GM21447 (cell line): ENCODE measurements around the gene WDPCP.
"Not testable (repeated sequence)": the region's sequence is repeated elsewhere in the genome, so short reads cannot be mapped to it uniquely, and the experiment has no call there.

Experiments used
- ATAC-seq: cut with Tn5 transposase; IDR thresholded peaks from one replicate; pipeline ENCODE4 v1.9.1; 2021; ENCODE audit not compliant: unreplicated experiment

Gene WDPCP

GRCh38 chr2:63272560-63272959 is 315.7 kb downstream of the WDPCP start:
- no peak for ATAC-seq

- no peak for ATAC-seq
Observed at GRCh38 chr2:63270717-63271116, 317.6 kb downstream of the WDPCP start.

DNA sequence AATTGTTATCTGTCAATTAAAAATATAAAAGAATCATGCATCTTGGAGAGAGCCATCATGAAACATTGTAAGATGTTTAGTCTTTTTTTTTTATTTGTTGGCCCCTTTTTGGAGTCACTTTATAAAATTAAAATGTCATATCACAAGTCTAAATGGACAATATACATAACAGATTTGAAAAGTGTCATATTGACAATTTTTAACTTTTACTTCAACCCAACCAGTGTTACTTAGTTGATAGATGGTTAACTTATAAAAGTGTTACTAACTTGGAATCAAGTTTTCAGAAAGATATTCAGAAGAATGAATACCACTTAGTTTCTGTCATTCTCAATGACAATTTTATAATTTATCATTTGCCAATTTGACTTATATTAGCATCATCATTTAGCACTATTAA is 319.3 kb downstream of the WDPCP start:
- ATAC-seq, result no peak

DNA sequence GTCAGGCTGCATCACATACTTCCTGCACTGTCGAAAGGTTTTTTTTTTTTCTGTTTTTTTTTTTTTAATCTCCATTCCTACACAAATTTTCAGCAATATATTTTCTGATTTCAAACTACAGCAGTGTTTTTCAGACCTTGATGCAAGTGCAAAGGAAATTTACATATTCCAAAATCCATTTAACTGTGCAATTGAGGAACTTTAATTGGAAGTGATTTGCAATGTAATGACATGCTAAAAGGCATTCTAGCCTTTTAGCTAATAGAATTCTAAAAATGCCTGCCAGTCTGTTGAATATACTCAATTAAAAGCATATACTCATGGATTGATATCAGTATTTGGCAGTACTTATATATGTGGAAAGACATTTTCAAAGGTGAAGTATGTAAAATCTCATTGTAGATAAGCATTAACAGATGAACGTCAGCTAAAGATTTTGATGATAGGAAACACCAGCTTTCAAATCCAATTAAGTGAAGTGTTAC is 327.1 kb downstream of the WDPCP start:
- ATAC-seq, result no peak

- ATAC-seq, result no peak
Observed at GRCh38 chr2:63257473-63257872, 330.8 kb downstream of the WDPCP start.

DNA sequence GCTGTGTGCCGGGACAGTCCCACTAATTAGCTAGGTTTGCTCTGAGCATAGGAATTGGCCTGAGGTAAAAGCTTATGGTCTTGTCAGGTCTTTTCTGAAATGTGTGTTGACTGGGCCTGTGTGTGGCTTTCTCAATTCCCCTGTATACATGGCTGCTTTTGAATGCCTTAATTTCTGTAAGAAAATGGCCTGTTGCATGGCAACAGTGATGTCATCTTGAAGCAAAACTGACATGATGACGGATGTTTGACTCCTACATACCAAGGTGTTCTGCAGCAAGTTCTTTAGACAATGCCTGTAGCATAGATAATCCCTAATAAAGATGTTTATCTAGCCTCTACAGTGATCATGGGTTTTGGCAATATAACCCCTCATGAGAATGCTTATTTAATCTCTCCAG is 339.1 kb downstream of the WDPCP start:
- no peak for ATAC-seq

- ATAC-seq, result no peak
Observed at GRCh38 chr2:63242747-63243146, 345.5 kb downstream of the WDPCP start.

DNA sequence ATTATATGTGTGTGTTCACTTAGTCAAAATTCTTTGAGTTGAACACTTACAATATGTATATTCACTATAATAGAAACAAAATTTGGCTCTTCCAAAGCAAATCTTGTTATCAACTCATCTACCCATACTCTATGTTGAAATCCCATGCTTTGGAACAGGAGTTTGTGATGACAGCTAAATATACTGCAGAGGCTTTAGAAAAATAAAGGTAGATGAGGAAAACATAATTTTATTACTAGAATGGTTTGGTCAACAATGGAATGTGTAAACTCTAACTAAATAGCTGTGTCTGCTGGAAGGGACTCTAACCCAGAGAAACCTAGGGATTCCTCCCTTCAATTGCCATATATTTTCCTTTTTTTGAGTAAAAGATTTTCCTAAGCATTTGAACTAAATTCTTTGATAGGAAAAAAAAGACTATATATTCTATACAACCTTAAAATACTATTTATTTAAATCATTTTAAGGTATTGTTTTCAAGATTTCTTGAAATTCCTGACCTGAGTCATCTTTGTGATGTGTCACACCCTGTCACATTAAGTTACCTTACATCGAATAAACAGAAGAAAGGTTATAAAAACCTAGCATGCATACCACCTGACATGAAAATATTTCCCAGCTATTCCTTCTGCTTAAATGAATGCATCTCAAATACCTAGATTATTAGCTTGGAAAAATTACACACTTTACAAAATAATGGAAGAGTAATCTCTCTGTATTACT is 362.2 kb downstream of the WDPCP start:
- ATAC-seq, result no peak

GRCh38 chr2:63218800-63219526 is 369.3 kb downstream of the WDPCP start:
- ATAC-seq, result no peak

- no peak for ATAC-seq
Observed at GRCh38 chr2:63195310-63195709, 393.0 kb downstream of the WDPCP start.

- no peak for ATAC-seq
Observed at GRCh38 chr2:63194175-63194574, 394.1 kb downstream of the WDPCP start.

- no peak for ATAC-seq
Observed at GRCh38 chr2:63192889-63193774, 395.1 kb downstream of the WDPCP start.

DNA sequence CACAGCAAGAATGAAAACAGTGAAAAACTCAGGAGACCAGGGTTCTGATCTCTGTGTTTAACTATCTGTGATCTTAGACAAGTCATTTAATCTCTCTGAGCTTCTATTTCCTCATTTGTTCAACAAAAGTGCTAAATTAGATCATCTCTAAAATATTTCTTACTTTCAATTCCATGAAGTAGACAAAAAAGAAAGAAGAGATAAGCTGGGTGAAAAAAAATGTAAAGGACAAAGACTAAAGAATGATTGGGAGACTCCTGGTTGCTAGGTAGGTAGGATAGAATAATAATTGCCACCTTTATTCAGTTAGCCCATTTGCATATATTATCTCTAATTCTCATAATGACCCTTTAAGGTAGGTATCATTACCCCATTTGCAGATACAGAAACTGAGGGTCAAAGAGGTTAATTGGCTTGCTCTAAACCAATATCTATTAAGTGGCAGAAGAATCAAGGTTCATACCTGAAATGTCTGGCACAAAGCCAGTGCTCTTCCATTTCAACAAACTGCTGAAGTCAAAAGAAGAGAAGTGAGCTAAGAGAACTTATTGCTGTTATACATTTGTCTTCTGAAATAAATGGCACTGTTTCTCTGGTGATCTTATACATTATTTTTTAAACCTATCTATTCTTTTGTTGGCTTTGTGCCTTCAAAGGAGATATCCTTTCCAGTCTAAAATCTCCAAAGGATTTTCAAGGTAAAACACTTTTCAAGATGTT is 395.9 kb downstream of the WDPCP start:
- ATAC-seq, result no peak

DNA sequence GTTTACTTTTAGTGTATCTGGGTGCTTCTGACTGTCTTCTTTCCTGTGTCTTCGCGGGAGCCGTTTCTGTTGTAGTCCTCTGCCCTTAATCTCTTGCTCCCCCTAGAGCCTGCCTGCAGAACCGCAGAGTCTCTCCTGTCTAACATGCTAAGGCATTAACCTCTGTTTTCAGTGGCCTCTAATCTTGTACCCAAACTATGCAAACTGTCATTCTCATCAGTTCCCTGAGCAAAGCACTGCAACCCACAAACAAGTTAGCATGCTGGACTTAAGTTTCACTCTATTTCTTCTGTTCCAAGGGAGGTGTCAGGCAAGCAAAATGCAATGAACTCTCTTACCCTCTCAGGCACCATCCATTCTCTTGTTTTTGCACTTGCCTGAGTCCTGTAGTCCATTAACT is 399.3 kb downstream of the WDPCP start:
- ATAC-seq, result peak; percentile 65

DNA sequence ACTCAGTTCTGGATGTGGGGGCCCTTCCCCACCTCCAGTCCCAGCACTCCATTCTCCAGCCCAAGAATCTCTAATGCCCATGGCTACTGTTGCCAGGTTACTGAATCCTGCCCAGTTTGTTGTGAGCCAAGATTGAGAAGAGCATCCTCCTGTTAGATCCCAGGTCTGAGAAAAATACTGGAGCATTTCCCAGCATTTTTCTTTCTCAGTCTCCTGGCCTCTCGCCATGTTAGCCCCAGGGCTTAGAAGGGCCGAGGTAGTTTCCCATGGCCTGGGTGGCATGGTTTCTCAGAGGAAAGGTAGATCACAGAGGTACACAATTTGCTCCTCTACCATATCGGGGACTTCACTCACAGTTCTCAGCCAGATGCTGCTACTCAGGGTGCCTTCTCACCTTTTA is 401.9 kb downstream of the WDPCP start:
- no peak for ATAC-seq

DNA sequence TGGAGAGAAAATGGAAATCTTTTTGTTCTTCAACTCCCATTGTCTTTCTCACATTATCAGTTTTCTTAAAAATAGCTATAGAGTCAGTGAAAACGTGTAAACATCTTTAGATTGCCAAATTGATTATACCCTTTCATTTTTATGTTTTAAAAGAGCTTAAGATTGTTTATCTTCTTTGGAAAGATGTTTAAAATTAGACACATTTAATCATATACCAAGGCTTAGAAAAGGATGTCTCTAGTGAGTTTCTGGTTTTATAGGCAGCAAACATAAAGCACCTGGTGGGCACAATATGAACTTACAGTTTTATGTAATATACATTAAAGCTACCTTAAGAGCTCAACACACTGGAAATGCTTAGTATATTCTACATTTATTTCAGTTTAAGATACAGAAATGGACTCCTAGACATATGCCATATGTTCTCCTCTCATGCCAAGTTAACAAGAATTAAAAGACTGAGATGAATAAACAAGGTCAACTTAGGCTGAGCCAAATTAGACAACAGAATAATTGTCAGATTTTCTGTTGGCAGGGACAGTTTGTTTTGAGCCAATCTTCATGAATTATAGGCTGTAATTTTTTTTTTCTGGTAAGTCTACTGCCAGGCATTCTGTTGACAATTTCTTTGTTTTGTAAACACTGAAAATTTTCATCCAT is 425.0 kb downstream of the WDPCP start:
- ATAC-seq, result no peak

DNA sequence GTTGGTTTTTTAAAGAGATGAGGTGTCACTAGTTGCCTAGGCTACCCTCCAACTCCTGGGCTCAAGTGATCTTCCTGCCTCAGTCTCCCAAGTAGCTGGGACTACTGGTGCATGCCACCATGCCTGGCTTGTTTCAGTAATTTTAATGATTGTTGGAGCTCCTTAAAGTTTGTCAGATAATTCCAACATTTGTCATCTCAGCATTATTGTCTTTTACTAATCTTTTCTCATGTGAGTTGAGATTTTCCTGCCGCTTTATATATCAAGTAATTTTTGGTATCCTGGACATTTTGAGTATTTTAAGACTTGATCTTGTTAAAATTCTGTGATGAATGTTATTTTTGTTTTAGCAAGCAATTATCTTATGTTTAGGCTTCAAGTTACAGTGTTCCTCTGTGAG is 429.0 kb downstream of the WDPCP start:
- no peak for ATAC-seq

DNA sequence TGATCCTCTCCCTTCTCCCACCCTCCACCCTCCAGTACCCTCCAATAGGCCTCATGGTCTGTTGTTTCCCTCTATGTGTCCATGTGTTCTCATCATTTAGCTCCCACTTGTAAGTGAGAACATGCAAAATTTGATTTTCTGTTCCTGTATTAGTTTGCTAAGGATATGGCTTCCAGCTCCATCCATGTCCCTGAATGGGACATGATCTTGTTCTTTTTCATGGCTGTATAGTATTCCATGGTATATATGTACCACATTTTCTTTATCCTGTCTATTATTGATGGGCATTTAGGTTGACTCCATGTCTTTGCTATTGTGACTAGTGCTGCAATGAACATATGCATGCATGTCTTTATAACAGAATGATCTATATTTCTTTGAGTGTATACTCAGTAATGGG is 451.6 kb downstream of the WDPCP start:
- ATAC-seq, result not testable (repeated sequence)

DNA sequence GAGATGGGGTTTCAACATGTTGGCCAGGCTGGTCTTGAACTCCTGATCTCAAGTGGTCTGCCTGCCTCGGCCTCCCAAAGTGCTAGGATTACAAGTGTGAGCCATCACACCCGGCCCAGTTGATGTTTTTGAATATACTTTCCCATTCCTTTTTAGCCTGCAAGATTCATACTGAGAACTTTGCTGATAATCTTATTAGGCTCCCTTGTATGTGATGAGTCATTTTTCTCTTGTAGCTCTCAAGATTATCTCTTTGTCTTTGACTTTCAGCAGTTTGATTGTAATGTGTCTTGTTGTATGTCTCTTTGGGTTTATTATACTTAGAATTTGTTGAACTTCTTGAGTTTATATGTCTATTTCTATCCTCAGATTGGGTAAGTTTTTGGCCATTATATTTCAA is 456.3 kb downstream of the WDPCP start:
- ATAC-seq, result no peak

DNA sequence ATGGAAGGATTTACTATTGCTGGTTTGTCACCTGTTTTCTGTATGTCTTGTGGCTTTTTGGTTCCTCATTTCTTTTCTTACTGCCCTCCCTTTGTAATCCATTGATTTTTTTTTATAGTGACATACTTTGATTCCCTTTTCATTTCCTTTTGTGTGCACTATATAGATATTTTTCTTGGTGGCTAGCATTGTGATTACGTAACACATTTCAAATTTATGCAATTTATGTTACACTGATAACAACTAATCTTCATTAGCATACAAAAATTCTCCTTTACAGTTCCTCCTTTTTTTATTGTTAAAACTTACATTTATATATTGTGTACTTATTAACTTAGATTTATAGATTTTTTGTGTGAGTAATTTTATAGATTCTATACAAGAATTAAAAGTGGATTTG is 457.1 kb downstream of the WDPCP start:
- no peak for ATAC-seq
